ENCODE measurements around the gene HEXIM2.

HEXIM2 gene

DNA sequence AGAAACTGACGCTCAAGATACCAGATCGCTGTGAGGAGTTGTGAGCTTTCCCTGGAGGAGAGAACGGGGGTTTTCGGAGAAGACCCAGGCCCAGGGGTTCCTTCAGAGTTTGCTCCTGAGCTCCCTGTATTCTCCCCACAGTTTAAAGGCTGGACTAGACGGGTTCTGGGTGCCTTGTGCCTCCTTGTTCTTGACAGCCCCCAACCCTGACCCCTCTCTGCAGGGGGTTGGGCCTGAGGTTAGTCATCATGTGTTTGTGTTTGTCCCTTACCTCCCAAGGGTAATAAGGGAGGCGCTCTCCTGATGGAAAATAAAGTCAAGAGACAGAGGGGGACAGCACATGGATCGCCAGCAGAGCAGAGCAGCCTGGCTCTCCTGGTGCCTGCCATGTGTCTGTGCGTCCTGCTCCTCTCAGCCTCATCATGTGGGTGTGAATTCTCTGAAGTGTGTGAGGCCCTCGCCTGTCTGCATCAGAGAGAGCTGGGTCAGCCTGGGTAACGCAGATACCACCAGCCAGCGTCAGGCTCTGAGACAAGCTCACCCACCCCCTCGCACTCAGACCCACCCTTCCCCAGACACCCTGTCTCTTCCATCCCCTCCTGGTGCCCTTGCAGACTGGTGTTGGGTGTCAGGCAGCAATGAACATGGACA, 8.7 kb downstream of the HEXIM2 start:
- TF ChIP-seq, protein P1, sequence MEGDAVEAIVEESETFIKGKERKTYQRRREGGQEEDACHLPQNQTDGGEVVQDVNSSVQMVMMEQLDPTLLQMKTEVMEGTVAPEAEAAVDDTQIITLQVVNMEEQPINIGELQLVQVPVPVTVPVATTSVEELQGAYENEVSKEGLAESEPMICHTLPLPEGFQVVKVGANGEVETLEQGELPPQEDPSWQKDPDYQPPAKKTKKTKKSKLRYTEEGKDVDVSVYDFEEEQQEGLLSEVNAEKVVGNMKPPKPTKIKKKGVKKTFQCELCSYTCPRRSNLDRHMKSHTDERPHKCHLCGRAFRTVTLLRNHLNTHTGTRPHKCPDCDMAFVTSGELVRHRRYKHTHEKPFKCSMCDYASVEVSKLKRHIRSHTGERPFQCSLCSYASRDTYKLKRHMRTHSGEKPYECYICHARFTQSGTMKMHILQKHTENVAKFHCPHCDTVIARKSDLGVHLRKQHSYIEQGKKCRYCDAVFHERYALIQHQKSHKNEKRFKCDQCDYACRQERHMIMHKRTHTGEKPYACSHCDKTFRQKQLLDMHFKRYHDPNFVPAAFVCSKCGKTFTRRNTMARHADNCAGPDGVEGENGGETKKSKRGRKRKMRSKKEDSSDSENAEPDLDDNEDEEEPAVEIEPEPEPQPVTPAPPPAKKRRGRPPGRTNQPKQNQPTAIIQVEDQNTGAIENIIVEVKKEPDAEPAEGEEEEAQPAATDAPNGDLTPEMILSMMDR (IDR thresholded peaks at IDR 0.05; ENCODE audit: extremely low read depth, insufficient read depth, missing control alignments): no peak
- in situ Hi-C loops (cut with MboI; ENCODE audit: low pct_unique_long_range_greater_than_20kb, low sequenced_read_pairs, unreplicated experiment): no loop called here
- no peak for DNase-seq (ENCODE audit: low spot score)

DNA sequence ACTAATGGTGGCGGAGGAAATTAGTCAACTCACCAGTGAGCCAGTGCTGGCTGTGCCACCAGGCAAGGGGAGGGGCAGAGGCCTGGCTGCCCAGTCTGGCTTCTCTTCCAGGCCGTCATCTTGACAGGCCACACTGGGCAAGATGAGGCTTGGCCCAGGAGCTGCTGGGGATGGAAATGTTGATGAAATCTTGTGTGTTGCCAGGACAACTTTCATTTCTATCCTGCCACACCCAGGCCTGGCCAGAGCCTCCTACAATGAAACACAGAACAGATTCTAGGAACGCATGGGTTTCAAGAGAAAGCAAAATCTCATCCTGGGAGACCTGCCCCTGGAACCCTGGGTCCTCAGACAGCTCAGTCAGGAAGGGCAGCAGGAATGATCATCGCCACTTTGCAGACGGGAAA, 9.3 kb downstream of the HEXIM2 start:
- no peak for DNase-seq (ENCODE audit: low spot score)
- TF ChIP-seq, protein P1 (IDR thresholded peaks at IDR 0.05; ENCODE audit: extremely low read depth, insufficient read depth, missing control alignments): no peak
- in situ Hi-C loops (cut with MboI; ENCODE audit: low pct_unique_long_range_greater_than_20kb, low sequenced_read_pairs, unreplicated experiment): no loop called here

DNA sequence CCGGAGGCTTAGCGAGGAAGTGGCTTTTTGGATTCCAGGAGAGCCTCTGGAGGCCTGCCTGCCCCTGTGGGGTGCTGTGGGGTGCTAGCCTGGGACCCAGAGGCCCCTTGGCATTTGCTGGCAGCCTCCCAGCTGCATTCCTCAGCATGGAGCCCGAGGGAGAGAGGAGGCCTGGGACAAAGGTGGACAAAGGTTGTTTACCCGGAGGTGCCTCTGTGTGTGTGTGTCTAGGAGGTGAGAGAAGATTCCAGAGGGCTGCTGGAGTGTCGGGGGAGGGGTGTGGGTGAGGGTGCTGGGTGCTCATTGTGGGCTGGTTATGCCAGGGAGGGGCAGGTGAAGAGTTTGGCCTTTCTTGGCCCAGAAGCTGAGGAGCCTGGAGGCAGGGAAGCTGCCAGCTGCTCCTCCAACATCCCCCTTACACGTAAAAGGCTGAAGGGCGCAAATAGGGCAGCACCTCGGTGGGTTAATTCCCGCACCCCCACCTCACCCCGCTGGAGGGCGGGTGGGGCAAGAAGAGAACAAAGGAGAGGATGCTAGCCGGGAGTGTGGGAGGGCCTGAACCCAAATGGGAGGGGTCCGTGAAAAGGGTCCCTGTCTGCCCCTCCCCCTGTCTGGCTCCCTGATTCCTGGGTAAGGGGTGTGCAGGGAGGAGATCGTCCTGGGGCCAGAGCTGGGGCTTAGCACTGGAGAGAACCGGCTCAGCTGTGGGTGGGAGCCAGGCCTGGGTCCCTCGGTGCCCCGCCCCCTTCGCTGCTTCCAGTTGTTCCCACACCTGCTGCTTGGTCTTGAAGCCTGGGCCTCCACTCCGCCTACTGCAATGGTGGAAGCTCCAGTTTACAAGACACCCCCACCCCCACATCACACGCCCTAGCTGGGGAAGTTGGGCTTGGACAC, 9.9 kb downstream of the HEXIM2 start:
- TF ChIP-seq, protein P1 (IDR thresholded peaks at IDR 0.05; ENCODE audit: extremely low read depth, insufficient read depth, missing control alignments): no peak
- no peak for DNase-seq (ENCODE audit: low spot score)
- in situ Hi-C loops (cut with MboI; ENCODE audit: low pct_unique_long_range_greater_than_20kb, low sequenced_read_pairs, unreplicated experiment): no loop called here

DNA sequence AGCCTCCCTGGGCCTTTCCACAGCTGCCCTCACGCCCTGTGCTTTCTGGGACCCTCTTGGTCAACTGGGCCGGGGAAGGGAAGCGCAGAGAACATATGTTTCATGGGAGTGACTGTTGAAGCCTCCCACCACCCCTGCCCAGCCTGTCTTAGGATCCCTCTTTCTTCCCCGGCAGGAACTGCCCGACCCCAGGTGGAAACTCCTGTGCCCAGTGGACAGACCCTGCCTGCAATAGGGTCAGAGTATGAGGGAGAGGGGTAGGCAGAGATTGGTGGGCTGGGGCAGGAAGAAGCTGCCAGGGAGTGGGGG, 10.5 kb downstream of the HEXIM2 start:
- TF ChIP-seq, protein P1 (IDR thresholded peaks at IDR 0.05; ENCODE audit: extremely low read depth, insufficient read depth, missing control alignments): no peak
- no peak for DNase-seq (ENCODE audit: low spot score)
- in situ Hi-C loops (cut with MboI; ENCODE audit: low pct_unique_long_range_greater_than_20kb, low sequenced_read_pairs, unreplicated experiment): no loop called here

GRCh38 chr17:45172541-45173286, 11.0 kb downstream of the HEXIM2 start:
- TF ChIP-seq, protein P1 (IDR thresholded peaks at IDR 0.05; ENCODE audit: extremely low read depth, insufficient read depth, missing control alignments): no peak
- DNase-seq (ENCODE audit: low spot score): peak; percentile 70
- in situ Hi-C loops (cut with MboI; ENCODE audit: low pct_unique_long_range_greater_than_20kb, low sequenced_read_pairs, unreplicated experiment): no loop called here

GRCh38 chr17:45175759-45176115, 14.1 kb downstream of the HEXIM2 start:
- TF ChIP-seq, protein P1 (IDR thresholded peaks at IDR 0.05; ENCODE audit: extremely low read depth, insufficient read depth, missing control alignments): no peak
- no peak for DNase-seq (ENCODE audit: low spot score)
- in situ Hi-C loops (cut with MboI; ENCODE audit: low pct_unique_long_range_greater_than_20kb, low sequenced_read_pairs, unreplicated experiment): no loop called here

All from GM13977 (cell line).